Cardiac fibroblast (primary cell): Measurements from ENCODE around the gene TDRD9.

ENCODE experiments used
- DNase-seq, 2 donors: peaks; one replicate each; pipeline versions ENCODE4 v3.0.0 to v3.0.0-alpha.2; 2010; ENCODE audit warnings: low read depth in 2 of 2
- H3K4me3 ChIP-seq, 2 donors: replicated peaks in 1 of 2; 1 replicate in 1 of 2; 2 replicates in 1 of 2; pipeline ENCODE4 v1.5.1; 2011; ENCODE audit warnings: low read depth in 2 of 2, low read length in 2 of 2, mild to moderate bottlenecking in 2 of 2, moderate library complexity in 1 of 2
- CTCF ChIP-seq: IDR thresholded peaks from one replicate; pipeline ENCODE4 v1.5.1; 2011; ENCODE audit warnings: low read depth, mild to moderate bottlenecking, low read length, inconsistent platforms

TDRD9 gene

DNA sequence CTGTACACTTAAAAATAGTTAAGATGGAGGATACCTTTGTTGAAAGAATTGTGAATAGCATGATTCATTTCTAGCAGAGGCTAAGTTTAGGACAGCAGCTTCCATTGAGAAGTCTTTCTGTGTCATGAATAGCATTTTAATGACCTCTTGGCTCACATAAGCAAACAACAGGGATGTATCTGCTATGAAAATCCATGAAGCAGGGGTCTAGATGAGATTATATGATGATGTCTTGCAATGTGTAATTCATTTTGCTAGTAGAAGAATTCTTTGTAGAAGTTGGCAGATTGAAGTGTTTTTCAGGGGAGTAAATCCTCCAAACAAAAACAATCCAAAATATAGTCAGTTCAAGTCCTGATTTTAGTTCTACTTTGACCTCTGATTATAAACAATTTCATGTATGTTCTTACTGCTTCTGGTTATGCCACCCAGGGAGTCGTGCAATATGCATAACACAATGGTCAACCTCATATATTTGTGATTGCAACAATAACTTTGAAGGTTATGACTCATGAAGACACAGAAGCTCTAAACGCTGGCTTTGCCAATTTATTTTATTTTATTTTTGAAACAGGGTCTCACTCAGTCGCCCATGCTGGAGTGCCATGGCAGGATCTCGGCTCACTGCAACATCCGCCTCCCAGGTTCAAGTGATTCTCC lies 21.0 kb downstream of the TDRD9 start:
- peak in 1 of 2 donors; percentile 26 for DNase-seq
- no peak overlapping the region for H3K4me3 ChIP-seq
- no peak for TF ChIP-seq CTCF

- DNase-seq = no peak
- no peak for TF ChIP-seq CTCF
- no peak overlapping the region for H3K4me3 ChIP-seq
Observed at GRCh38 chr14:103960457-103961055, 32.3 kb downstream of the TDRD9 start.

DNA sequence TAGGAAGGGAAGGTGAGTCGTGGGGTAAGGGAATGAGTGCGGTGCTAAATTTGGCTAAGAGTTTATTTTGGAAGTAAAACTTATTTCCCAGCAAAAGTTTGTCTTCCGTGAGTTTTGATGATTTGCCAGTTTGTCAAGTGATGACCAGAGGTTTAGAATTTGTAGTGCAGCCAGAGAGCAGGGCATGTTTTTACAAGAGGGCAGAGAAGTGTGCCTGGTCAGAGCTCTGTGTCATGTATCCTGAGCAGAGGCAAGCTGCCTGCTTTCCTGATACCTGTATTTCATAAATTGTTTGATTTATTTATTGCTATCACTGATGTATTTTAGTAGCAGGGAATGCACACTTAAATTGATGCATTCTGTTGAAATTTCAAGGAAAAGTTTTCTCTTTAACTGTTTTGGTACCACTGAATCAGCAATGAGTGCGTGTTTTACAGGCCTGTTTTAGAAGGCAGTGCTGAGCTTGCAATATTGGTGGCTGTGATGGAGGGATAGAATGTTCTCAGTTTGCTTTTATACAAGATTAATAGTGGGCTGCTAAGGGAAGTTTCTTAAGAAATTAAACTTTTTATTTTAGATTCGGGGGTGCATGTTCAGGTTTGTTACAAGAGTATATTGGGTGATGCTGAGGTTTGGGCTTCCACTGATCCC lies 33.8 kb downstream of the TDRD9 start:
- H3K4me3 ChIP-seq = no peak overlapping the region
- no peak for TF ChIP-seq CTCF
- no peak for DNase-seq

DNA sequence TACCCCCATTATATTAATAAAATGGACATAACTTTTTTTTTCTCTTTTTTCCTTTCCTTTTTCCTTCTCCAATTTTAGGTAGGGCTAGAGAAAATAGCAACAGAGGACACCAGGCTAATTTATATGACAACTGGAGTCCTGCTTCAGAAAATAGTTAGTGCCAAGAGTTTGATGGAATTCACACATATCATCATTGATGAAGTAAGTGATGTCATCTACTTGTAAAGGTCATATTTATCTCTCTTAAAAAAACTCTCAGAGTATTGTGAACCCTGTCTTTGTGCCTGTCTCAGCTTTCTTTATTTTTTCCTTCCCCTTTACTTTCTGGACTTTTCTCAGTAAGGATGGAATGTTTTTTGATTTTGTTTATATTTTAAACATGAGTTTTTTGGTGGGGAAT lies 38.4 kb downstream of the TDRD9 start:
- no peak for TF ChIP-seq CTCF
- no peak overlapping the region for H3K4me3 ChIP-seq
- DNase-seq = no peak

DNA sequence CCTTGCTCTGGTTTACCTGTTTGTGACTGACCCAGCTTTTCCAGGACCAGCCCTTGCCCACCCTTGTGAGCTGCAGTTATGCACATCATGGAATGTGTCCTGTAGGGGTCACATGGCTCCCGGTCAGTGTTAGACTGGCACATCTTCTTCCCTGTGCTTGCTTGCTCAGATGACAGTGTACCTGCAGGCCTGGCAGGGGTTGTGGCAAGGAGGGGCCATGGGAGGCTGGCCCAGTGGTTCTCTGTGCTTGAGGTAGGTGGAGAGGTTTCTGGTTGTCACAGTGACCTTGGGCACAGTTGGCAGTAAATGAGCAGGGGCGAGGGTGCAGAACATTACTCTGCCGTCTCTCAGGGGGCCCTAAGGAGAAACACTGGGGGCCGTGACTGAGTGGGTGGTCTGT lies 41.7 kb downstream of the TDRD9 start:
- TF ChIP-seq CTCF = no peak
- H3K4me3 ChIP-seq = no peak overlapping the region
- no peak for DNase-seq

- no peak overlapping the region for H3K4me3 ChIP-seq
- no peak for TF ChIP-seq CTCF
- no peak for DNase-seq
Observed at GRCh38 chr14:103973354-103973753, 45.1 kb downstream of the TDRD9 start.
